ENCODE results near the gene CXCL14. TPM values are rescaled to one million over a fixed set of nuclear protein-coding genes. Genes with fewer than 3 reads are reported as not detected.
"Not testable (repeated sequence)": the region's sequence is repeated elsewhere in the genome, so short reads cannot be mapped to it uniquely, and the experiment has no call there.

Gene CXCL14
- total RNA-seq, 2 donors from 2014 or later, result 23.3 to 88.5 TPM

DNA sequence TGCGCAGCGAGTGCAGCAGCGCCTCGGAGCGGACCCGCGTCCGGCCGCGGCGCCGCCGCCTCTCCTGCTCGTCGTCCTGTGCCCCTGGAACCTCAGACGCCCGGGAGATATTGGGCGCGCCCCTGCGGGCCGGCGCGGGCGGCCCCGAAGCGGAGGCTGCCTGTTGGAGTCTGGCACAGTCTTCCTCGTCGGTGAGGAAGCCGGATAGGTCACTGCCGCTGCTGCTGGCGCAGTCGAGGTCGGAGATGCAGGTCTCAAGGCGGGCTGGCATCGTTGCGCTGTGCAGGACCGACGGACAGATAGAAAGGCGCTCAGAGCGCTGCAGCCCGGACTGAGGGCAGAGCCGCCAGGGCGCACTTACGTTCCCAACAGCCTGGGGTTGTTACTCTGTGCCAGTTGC, 43.4 kb downstream of the CXCL14 start:
- DNase-seq, result no peak
- ATAC-seq, result no peak
- intact Hi-C loops (cut with DNase I, micrococcal nuclease), result no loop called here

DNA sequence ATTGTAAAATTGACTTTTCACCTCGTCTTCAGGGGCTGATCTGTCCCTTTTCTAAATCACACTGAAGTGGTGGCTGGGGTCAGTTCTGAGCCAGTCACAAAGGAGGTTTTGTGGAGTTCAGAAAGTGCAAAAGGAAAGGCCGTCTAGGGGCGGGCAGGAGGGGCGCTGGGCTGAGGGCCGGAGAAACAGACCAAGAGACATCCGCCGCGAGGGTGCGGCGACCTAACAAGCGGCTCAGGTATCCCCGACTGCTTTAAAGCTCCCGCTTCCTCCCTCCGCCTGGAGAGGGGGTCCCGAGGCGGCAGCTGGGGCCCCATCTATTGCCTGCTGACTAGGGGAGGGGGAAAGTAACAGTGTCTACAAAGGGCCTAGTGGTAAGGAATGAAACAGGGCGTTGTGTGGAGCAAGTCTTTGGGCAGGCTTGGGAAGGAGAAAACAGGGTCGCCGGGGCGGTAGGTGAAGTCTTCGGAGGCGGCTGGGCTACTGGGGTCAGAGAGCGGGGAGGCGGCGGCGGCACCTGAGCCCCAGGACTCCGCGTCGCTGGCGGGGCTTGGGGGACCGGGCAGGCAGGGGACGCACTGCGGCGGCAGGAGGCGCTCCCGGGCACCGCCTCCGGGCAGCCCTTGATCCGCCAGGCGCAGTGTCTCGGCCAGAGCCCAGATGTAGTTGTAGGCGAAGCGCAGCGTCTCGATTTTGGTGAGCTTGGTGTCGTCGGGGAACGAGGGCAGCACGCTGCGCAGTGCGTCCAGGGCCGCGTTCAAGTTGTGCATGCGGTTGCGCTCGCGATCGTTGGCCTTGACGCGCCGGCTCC, 44.0 kb downstream of the CXCL14 start:
- DNase-seq, result no peak
- intact Hi-C loops (cut with DNase I, micrococcal nuclease), result no loop called here
- no peak for ATAC-seq

DNA sequence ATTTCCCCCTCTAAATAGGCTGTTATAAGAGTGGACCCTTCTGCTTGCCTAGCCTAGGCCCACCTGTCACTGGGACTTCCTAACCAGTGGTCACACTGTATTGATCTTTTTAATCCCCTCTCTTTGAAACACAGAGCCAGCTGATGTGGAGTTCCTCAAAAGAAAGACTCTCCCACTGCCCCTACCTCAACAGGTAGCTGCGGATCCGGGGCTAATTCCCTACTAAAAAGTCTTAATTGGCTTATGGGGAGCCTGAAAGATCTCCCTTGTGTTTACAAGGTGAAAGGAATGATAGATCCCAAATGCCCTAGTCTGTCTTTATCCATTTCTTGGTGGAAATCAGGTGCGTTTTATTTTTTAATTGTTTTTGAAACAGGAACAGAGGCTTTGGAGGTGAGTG, 45.0 kb downstream of the CXCL14 start:
- intact Hi-C loops (cut with DNase I, micrococcal nuclease), result no loop called here
- DNase-seq, result no peak
- ATAC-seq, result no peak

DNA sequence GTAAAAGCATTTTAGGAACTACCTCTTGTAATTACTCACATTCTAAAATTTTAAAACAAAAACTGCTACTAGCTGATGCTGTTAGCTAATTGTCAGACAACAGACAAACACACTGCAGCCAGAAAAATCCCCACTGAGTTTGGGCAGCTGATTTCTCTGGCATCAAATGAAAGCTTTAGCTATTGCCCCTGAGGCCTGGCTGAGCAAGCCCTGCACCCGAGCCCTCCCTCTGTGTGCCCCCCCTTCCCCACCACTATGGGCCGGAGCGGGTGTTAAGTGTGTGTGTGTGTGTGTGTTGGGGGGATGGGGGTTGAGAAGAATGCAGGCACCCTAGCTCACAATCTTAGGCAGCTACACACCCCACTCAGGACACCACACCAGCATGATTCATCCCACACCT, 45.5 kb downstream of the CXCL14 start:
- ATAC-seq (no peak), DNase-seq (no peak)
- intact Hi-C loops (cut with DNase I, micrococcal nuclease), result no loop called here

DNA sequence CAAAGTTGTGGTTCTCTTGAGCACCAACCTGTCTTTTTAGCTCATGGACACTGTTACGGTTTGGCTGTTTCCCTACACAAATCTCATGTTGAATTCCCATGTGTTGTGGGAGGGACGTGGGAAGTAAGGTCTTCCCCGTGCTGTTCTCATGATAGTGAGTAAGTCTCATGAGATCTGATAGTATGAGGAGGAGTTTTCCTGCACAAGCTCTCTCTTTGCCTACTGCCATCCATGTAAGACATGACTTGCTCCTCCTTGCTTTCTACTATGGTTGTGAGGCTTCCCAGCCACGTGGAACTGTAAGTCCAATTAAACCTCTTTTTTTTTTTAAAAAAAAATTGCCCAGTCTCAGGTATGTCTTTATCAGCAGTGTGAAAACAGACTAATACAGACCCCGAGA, 49.2 kb downstream of the CXCL14 start:
- DNase-seq; intact Hi-C loops (cut with DNase I, micrococcal nuclease): not testable (repeated sequence)

DNA sequence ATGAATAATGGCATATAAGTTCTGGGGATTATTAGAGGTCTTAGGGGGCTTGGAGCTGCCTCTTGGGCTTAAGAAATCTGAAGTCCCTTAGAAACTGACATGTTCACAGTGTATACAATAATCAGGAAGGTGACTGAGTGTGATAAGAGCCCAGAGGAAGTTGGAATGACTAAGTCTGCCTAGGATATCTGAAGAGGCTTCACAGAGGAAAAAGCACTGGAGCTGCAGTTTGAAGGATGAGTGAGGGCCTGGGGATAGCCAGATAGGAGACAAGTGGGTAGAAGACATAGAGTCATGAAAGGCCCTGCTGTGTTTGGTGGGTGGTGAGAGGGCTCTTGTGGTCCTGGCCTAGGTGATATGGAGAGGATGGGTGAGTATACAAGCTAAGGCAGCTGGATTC, 51.9 kb downstream of the CXCL14 start:
- DNase-seq (no peak), ATAC-seq (no peak)
- intact Hi-C loops (cut with DNase I, micrococcal nuclease), result no loop called here

More for the DNA sequence above, 49.2 kb downstream of the CXCL14 start:
- ATAC-seq, result not testable (repeated sequence)

DNA sequence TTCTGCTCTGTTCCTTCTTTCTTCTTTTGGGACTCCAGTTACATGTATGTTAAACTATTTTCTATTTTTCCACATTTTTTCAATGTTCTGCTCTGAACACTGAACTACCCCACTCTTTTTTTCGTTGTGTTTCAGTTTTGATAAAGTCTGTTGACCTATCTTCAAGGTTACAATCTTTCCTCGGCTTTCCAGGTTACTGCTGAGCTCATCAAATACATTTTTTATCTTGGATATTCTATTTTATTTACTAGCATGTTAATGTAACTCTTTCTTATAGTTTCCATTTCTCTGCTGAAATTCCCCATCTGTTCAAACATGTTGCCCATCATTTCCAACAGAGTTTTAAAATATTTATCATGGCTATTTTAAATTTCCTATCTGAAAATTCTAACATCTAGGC, 56.8 kb downstream of the CXCL14 start:
- ATAC-seq (no peak), DNase-seq (no peak)
- intact Hi-C loops (cut with DNase I, micrococcal nuclease), result no loop called here

Other genes with a start within 250 kb of the CXCL14 start
- 100 to 1,000 TPM; 212 to 216 TPM for gene MACROH2A1, start 179.8 kb downstream of the CXCL14 start, total RNA-seq
- gene DCANP1, start 131.6 kb downstream of the CXCL14 start, total RNA-seq, result under 1 TPM in 1 of 2 donors, not detected in 1; 0.08 TPM
- gene TIFAB, start 126.6 kb downstream of the CXCL14 start, total RNA-seq, result under 1 TPM; 0.09 to 0.31 TPM
- not detected for gene NEUROG1, start 43.0 kb downstream of the CXCL14 start, total RNA-seq

All from left colon (tissue), 2 donors.